Retinal pigment epithelial cell (primary cell): ENCODE measurements around the gene GAS6.

Source experiments
- DNase-seq: peaks from one replicate; pipeline ENCODE4 v3.0.0-alpha.2; 2010; ENCODE audit warnings: low read depth
- H3K4me3 ChIP-seq: 2 replicates; pipeline ENCODE4 v1.5.1; 2011; ENCODE audit warnings: mild to moderate bottlenecking, low read length, control low read depth, moderate library complexity
- CTCF ChIP-seq: conservative IDR thresholded peaks from 2 replicates; pipeline ENCODE4 v1.5.1; 2011; ENCODE audit warnings: low read depth, low read length, control low read depth, inconsistent platforms

The GAS6 gene

GRCh38 chr13:113846636-113847318, 17.1 kb downstream of the GAS6 start:
- no peak for DNase-seq
- H3K4me3 ChIP-seq = no peak overlapping the region
- TF ChIP-seq CTCF = no peak

- TF ChIP-seq CTCF = no peak
- H3K4me3 ChIP-seq = no peak overlapping the region
- no peak for DNase-seq
These were observed 17.9 kb downstream of the GAS6 start for GRCh38 chr13:113845723-113846635.

GRCh38 chr13:113845055-113845454, 18.8 kb downstream of the GAS6 start:
- no peak for DNase-seq
- no peak for TF ChIP-seq CTCF
- H3K4me3 ChIP-seq = no peak overlapping the region

GRCh38 chr13:113843864-113844556, 19.9 kb downstream of the GAS6 start:
- no peak overlapping the region for H3K4me3 ChIP-seq
- DNase-seq = no peak
- no peak for TF ChIP-seq CTCF

GRCh38 chr13:113843063-113843654, 20.7 kb downstream of the GAS6 start:
- TF ChIP-seq CTCF = no peak
- no peak for DNase-seq
- H3K4me3 ChIP-seq = no peak overlapping the region

GRCh38 chr13:113842336-113843062, 21.4 kb downstream of the GAS6 start:
- H3K4me3 ChIP-seq = no peak overlapping the region
- TF ChIP-seq CTCF = no peak
- no peak for DNase-seq
